ENCODE results near the gene SESN2.

SESN2 gene

DNA sequence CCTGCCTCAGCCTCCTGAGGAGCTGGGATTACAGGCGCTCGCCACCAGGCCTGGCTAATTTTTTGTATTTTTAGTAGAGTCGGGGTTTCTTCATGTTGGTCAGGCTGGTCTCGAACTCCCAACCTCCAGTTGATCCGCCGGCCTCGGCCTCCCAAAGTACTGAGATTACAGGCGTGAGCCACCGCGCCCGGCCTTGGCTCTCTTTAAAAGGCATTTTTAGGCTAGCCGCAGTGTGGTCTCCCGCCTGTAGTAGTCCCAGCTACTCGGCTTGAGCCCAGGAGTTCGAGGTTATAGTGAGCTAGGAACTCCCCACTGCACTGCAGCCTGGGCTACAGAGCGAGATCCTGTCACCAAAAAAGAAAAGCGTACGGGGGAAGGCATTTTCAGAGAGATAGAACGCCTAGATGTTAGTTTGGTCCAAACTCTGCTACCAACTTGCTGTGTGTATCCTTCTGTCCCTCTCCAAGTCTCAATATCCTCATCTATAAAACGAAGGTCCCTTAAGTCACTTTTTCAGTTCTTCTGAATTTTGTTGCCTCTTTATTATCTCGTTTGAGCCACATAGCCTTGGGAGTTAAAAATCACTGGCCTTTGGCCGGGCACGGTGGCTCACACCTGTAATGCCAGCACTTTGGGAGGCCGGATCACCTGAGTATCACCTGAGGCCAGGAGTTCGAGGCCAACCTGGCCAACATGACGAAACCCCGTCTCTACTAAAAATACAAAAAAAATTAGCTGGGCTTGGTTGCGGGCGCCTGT lies 70.3 kb downstream of the SESN2 start:
- peak; percentile 9 for DNase-seq (ENCODE audit: low read depth)

Measured in stromal cell of bone marrow (primary cell).